K562 (cell line): ENCODE results near the gene ARHGAP22. TPM values are rescaled to one million over a fixed set of nuclear protein-coding genes. Genes with fewer than 3 reads are reported as not detected.

Experiments
- C11orf30 ChIP-seq: fragments of 450-650 bp; IDR thresholded peaks from 2 replicates; pipeline ENCODE4 v1.6.1; 2016; ENCODE audit warnings: low read depth, mild to moderate bottlenecking
- CBX1 ChIP-seq: sonication (generic); IDR thresholded peaks from 2 replicates; pipeline ENCODE4 v1.6.1; 2016; ENCODE audit warnings: antibody characterized with exemption, low read depth, mild to moderate bottlenecking
- DACH1 ChIP-seq: fragments of 450-650 bp; IDR thresholded peaks from 2 replicates; pipeline ENCODE4 v1.6.1; 2018; ENCODE audit not compliant: partially characterized antibody
- FOXJ2 ChIP-seq: fragments of 200-800 bp; sonication (Bioruptor generic); IDR thresholded peaks from 2 replicates; pipeline ENCODE4 v1.6.1; 2016; ENCODE audit warnings: missing genetic modification characterization, missing compliant biosample characterization
- HDAC3 ChIP-seq: fragments of 450-650 bp; IDR thresholded peaks from 2 replicates; pipeline ENCODE4 v1.6.1; 2018; ENCODE audit warnings: borderline replicate concordance, mild to moderate bottlenecking, moderate library complexity; ENCODE audit not compliant: partially characterized antibody
- KAT7 ChIP-seq: sonication (generic); formaldehyde crosslinking; IDR thresholded peaks from 2 replicates; pipeline ENCODE4 v1.8.0; 2022; ENCODE audit warnings: missing genetic modification reagents, mild to moderate bottlenecking, borderline replicate concordance
- MBD2 ChIP-seq: sonication (generic); IDR thresholded peaks from 2 replicates; pipeline ENCODE4 v1.6.1; 2016; ENCODE audit warnings: low read depth, borderline replicate concordance
- MCM2 ChIP-seq: fragments of 450-650 bp; IDR thresholded peaks from 2 replicates; pipeline ENCODE4 v1.6.1; 2017; ENCODE audit warnings: low read depth, mild to moderate bottlenecking
- RB1 ChIP-seq: fragments of 450-650 bp; IDR thresholded peaks from 2 replicates; pipeline ENCODE4 v1.6.1; 2017; ENCODE audit warnings: low read depth, mild to moderate bottlenecking
- RBM34 ChIP-seq: fragments of 200-400 bp; formaldehyde crosslinking; IDR thresholded peaks from 2 replicates; pipeline ENCODE4 v1.6.1; 2018; ENCODE audit warnings: low read length, borderline replicate concordance; ENCODE audit not compliant: insufficient read depth
- SIRT6 ChIP-seq: IDR thresholded peaks from one replicate; pipeline ENCODE4 v1.6.1; 2012; ENCODE audit warnings: low read depth, mild to moderate bottlenecking, control low read depth, inconsistent platforms, low read length, moderate library complexity
- SMARCB1 ChIP-seq: IDR thresholded peaks from 2 replicates; pipeline ENCODE4 v1.6.1; 2011; ENCODE audit warnings: improper control_type of control experiment, low read depth; ENCODE audit not compliant: insufficient read length
- SMC3 ChIP-seq: conservative IDR thresholded peaks from 2 replicates; pipeline ENCODE4 v1.6.1; 2011; ENCODE audit warnings: low read depth, low read length, improper control_type of control experiment; ENCODE audit not compliant: insufficient read depth
- TCF3 ChIP-seq: sonication (generic); formaldehyde crosslinking; IDR thresholded peaks from 2 replicates; pipeline ENCODE4 v1.4.0; 2020; ENCODE audit warnings: mild to moderate bottlenecking, missing genetic modification reagents
- TCF7L2 ChIP-seq: fragments of 150-350 bp; IDR thresholded peaks from 2 replicates; pipeline ENCODE4 v1.6.1; 2016; ENCODE audit warnings: low read depth, mild to moderate bottlenecking, low read length, moderate library complexity
- XRCC4 ChIP-seq: IDR thresholded peaks from one replicate; pipeline ENCODE4 v1.6.1; 2011; ENCODE audit not compliant: insufficient read depth, insufficient read length; ENCODE audit errors: extremely low read depth
- ZFP36 ChIP-seq: fragments of 150-350 bp; IDR thresholded peaks from 2 replicates; pipeline ENCODE4 v1.6.1; 2018; ENCODE audit warnings: low read length, low read depth; ENCODE audit not compliant: partially characterized antibody
- ZNF12 ChIP-seq: sonication (generic); formaldehyde crosslinking; IDR thresholded peaks from 2 replicates; pipeline ENCODE4 v1.4.0; 2020; ENCODE audit warnings: mild to moderate bottlenecking, missing genetic modification reagents
- ZNF282 ChIP-seq: sonication (generic); formaldehyde crosslinking; IDR thresholded peaks from 2 replicates; pipeline ENCODE4 v1.8.1; 2023; ENCODE audit warnings: missing genetic modification reagents
- ZNF668 ChIP-seq: fragments of 250-450 bp; sonication (Bioruptor Pico); IDR thresholded peaks from 2 replicates; pipeline ENCODE4 v1.8.0; 2022; ENCODE audit warnings: mild to moderate bottlenecking, inconsistent platforms
- ZZZ3 ChIP-seq: fragments of 450-650 bp; IDR thresholded peaks from 2 replicates; pipeline ENCODE4 v1.6.1; 2016; ENCODE audit warnings: antibody characterized with exemption, mild to moderate bottlenecking, moderate library complexity
- polyA plus RNA-seq, 8 experiments: library from polyadenylated mRNA; depleted of rRNA in 4 of 8; stranded (reverse) in 5 of 8; unstranded in 3 of 8; fragments of >200 nt; fragmentation: Nextera tagmentation in 2 of 8; fragmentation: Illumina TruSeq in 1 of 8; extraction: Ambion mirVana in 2 of 8; extraction: Trizol in 1 of 8; gene quantifications; 2 replicates each; pipeline versions ENCODE4 v1.2.1 to v1.2.3, GENCODE V29; 2011 to 2014; ENCODE audit warnings: inconsistent platforms in 1 of 8, missing spikeins in 1 of 8
- total RNA-seq, 7 experiments: library from RNA; depleted of rRNA in 6 of 7; stranded (reverse); fragments of >200 nt in 6 of 7; fragmentation: Illumina TruSeq in 2 of 7; extraction: Trizol in 2 of 7; gene quantifications; 2 replicates each; pipeline versions ENCODE4 v1.2.1 to v1.2.3, GENCODE V29; 2011 to 2021; ENCODE audit warnings: low replicate concordance in 1 of 7
- TF ChIP-seq, protein P1 (sequence below): fragments of 450-650 bp; formaldehyde crosslinking; IDR thresholded peaks from 2 replicates; pipeline ENCODE4 v1.4.0; 2022; ENCODE audit warnings: missing genetic modification characterization
- TF ChIP-seq, protein P2 (sequence below): sonication (generic); formaldehyde crosslinking; IDR thresholded peaks from 2 replicates; pipeline ENCODE4 v1.8.0; 2022; ENCODE audit warnings: missing genetic modification reagents, mild to moderate bottlenecking, borderline replicate concordance
- TF ChIP-seq, protein P3 (sequence below): sonication (generic); formaldehyde crosslinking; IDR thresholded peaks from 2 replicates; pipeline ENCODE4 v1.8.0; 2022; ENCODE audit warnings: missing genetic modification reagents, mild to moderate bottlenecking, borderline replicate concordance
- TF ChIP-seq, protein P4 (sequence below): fragments of 450-650 bp; IDR thresholded peaks from 2 replicates; pipeline ENCODE4 v1.6.1; 2016; ENCODE audit warnings: borderline replicate concordance

ARHGAP22 gene
- total and polyA plus RNA-seq, 9 of the 15 experiments (the other 6 are each of a cell fraction or from before 2014, with no cell fraction given) = 1.3 to 28.1 (median 12.7) TPM

DNA sequence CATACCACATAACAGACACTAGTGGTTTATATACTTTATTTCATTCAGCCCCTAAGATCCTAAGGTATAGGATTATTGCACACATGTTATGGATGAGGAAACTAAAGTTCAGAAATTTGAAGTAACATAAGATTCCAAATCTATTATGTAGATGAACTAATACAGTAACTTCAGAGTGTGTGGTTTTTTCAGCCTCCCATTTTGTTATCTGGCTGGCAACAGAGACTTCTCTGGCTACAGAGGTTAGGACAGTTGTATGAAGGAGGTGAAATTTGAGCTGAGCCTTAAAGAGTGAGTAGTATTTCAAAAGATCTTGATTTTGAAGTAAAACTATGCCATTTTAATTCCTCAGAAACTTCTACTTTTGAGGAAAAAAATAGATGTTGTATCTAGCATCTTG, 173.0 kb downstream of the ARHGAP22 start (continued):
- TF ChIP-seq ZFP36 (no peak), SMARCB1 (peak; percentile 58), FOXJ2 (tag) (no peak), HDAC3 (no peak), CBX1 (no peak), ZNF12 (no peak), C11orf30 (no peak), XRCC4 (no peak), MBD2 (no peak), DACH1 (peak; percentile 7), ZZZ3 (no peak; the same call in 1 of the 2 replicates), MCM2 (no peak), SMC3 (no peak), ZNF282 (CRISPR knock-in tag) (no peak), ZNF668 (no peak), TCF3 (CRISPR knock-in tag) (peak; percentile 77), KAT7 (CRISPR knock-in tag) (no peak), RB1 (no peak), TCF7L2 (no peak), SIRT6 (no peak), RBM34 (no peak)
- TF ChIP-seq, protein P1, sequence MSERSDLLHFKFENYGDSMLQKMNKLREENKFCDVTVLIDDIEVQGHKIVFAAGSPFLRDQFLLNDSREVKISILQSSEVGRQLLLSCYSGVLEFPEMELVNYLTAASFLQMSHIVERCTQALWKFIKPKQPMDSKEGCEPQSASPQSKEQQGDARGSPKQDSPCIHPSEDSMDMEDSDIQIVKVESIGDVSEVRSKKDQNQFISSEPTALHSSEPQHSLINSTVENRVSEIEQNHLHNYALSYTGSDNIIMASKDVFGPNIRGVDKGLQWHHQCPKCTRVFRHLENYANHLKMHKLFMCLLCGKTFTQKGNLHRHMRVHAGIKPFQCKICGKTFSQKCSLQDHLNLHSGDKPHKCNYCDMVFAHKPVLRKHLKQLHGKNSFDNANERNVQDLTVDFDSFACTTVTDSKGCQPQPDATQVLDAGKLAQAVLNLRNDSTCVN = no peak
- TF ChIP-seq, protein P2, sequence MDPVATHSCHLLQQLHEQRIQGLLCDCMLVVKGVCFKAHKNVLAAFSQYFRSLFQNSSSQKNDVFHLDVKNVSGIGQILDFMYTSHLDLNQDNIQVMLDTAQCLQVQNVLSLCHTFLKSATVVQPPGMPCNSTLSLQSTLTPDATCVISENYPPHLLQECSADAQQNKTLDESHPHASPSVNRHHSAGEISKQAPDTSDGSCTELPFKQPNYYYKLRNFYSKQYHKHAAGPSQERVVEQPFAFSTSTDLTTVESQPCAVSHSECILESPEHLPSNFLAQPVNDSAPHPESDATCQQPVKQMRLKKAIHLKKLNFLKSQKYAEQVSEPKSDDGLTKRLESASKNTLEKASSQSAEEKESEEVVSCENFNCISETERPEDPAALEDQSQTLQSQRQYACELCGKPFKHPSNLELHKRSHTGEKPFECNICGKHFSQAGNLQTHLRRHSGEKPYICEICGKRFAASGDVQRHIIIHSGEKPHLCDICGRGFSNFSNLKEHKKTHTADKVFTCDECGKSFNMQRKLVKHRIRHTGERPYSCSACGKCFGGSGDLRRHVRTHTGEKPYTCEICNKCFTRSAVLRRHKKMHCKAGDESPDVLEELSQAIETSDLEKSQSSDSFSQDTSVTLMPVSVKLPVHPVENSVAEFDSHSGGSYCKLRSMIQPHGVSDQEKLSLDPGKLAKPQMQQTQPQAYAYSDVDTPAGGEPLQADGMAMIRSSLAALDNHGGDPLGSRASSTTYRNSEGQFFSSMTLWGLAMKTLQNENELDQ (CRISPR knock-in tag) = no peak
- TF ChIP-seq, protein P3, sequence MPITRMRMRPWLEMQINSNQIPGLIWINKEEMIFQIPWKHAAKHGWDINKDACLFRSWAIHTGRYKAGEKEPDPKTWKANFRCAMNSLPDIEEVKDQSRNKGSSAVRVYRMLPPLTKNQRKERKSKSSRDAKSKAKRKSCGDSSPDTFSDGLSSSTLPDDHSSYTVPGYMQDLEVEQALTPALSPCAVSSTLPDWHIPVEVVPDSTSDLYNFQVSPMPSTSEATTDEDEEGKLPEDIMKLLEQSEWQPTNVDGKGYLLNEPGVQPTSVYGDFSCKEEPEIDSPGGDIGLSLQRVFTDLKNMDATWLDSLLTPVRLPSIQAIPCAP = no peak
- TF ChIP-seq, protein P4, sequence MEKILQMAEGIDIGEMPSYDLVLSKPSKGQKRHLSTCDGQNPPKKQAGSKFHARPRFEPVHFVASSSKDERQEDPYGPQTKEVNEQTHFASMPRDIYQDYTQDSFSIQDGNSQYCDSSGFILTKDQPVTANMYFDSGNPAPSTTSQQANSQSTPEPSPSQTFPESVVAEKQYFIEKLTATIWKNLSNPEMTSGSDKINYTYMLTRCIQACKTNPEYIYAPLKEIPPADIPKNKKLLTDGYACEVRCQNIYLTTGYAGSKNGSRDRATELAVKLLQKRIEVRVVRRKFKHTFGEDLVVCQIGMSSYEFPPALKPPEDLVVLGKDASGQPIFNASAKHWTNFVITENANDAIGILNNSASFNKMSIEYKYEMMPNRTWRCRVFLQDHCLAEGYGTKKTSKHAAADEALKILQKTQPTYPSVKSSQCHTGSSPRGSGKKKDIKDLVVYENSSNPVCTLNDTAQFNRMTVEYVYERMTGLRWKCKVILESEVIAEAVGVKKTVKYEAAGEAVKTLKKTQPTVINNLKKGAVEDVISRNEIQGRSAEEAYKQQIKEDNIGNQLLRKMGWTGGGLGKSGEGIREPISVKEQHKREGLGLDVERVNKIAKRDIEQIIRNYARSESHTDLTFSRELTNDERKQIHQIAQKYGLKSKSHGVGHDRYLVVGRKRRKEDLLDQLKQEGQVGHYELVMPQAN = no peak
